Erythroblast (primary cell): ENCODE results near the gene FTO.

ENCODE experiments used
- DNase-seq, 2 experiments: peaks; one replicate each; lab custom pipeline; 2025; lab: John Stamatoyannopoulos, UW
- GATA1 ChIP-seq: IDR thresholded peaks from 2 replicates; pipeline ENCODE4 v1.6.1; 2011; ENCODE audit warnings: low read depth, mild to moderate bottlenecking, control low read depth, low read length, moderate library complexity
- POLR2A ChIP-seq: IDR thresholded peaks from 2 replicates; pipeline ENCODE4 v1.6.1; 2011; ENCODE audit warnings: mild to moderate bottlenecking, low read length

Gene FTO

GRCh38 chr16:54191163-54191562 is 487.2 kb downstream of the FTO start:
- DNase-seq, result no peak
- TF ChIP-seq GATA1 (no peak), POLR2A (no peak)

GRCh38 chr16:54191592-54191991 is 487.6 kb downstream of the FTO start:
- no peak for DNase-seq
- TF ChIP-seq POLR2A (no peak), GATA1 (no peak)

- TF ChIP-seq POLR2A, result no peak
- no peak for TF ChIP-seq GATA1
These were observed 489.2 kb downstream of the FTO start for GRCh38 chr16:54193013-54193664.

GRCh38 chr16:54193665-54194333 is 489.8 kb downstream of the FTO start:
- DNase-seq, result peak; percentile 21 to 45
- no peak for TF ChIP-seq GATA1
- no peak for TF ChIP-seq POLR2A

More at GRCh38 chr16:54193013-54193664, 489.2 kb downstream of the FTO start:
- no peak for DNase-seq

- DNase-seq, result no peak
- TF ChIP-seq GATA1, result no peak
- TF ChIP-seq POLR2A, result no peak
These were observed 490.4 kb downstream of the FTO start for GRCh38 chr16:54194334-54194743.

- no peak for TF ChIP-seq POLR2A
- TF ChIP-seq GATA1, result no peak
These were observed 493.8 kb downstream of the FTO start for GRCh38 chr16:54197758-54198157.

GRCh38 chr16:54199487-54200160 is 495.7 kb downstream of the FTO start:
- TF ChIP-seq GATA1 (no peak), POLR2A (no peak)
- no peak for DNase-seq

More at GRCh38 chr16:54197758-54198157, 493.8 kb downstream of the FTO start:
- no peak for DNase-seq

GRCh38 chr16:54200161-54200534 is 496.2 kb downstream of the FTO start:
- TF ChIP-seq POLR2A, result no peak
- no peak for TF ChIP-seq GATA1
- no peak for DNase-seq

GRCh38 chr16:54200720-54201119 is 496.8 kb downstream of the FTO start:
- DNase-seq, result no peak
- TF ChIP-seq POLR2A (no peak), GATA1 (no peak)

- no peak for TF ChIP-seq POLR2A
- TF ChIP-seq GATA1, result no peak
These were observed 497.2 kb downstream of the FTO start for GRCh38 chr16:54201200-54201599.

More at GRCh38 chr16:54201200-54201599, 497.2 kb downstream of the FTO start:
- DNase-seq, result no peak
